ENCODE data around the gene RRBP1. TPM values are rescaled to one million over a fixed set of nuclear protein-coding genes. Genes with fewer than 3 reads are reported as not detected.
A peak's percentile ranks its signal among the peaks of the same experiment; 100 is the strongest.

The RRBP1 gene
- total and polyA plus RNA-seq, 2 of the 4 experiments (the other 2 are of a cell fraction): 90.2 to 136 TPM

GRCh38 chr20:17665756-17666155, 16.3 kb downstream of the RRBP1 start:
- H3K23ac ChIP-seq (ENCODE audit: low read depth, low read length): 0 out of 2 replicates have a peak overlapping the region, but pooled peaks have one; percentile 72
- dilution Hi-C loops (cut with HindIII; ENCODE audit: low sequenced_read_pairs, unreplicated experiment) (no loop called here), in situ Hi-C loops (cut with MboI; ENCODE audit: low sequenced_read_pairs) (no loop called here), intact Hi-C loops (cut with micrococcal nuclease) (no loop called here)
- H3K9ac ChIP-seq (ENCODE audit: low read depth, low read length): no peak overlapping the region
- ATAC-seq (ENCODE audit: low read depth) (no peak), DNase-seq (no peak)
- peaks cover 18% of the 10 kb centered on the region for H3K36me3 ChIP-seq (ENCODE audit: control insufficient read depth, insufficient read depth, low read length)
- H2BK20ac ChIP-seq (ENCODE audit: low read depth, low read length): no peak overlapping the region
- no peak overlapping the region for H4K5ac ChIP-seq (ENCODE audit: low read depth, low read length)
- H2BK15ac ChIP-seq (ENCODE audit: low read depth, low read length): no peak overlapping the region
- H3K4me3 ChIP-seq (ENCODE audit: insufficient read depth, low read depth, low read length): no peak overlapping the region
- no peak overlapping the region for H3K4me2 ChIP-seq (ENCODE audit: low read depth, low read length)
- no peak overlapping the region for H2AK5ac ChIP-seq (ENCODE audit: low read depth, low read length)
- no CpG with 5 or more reads among the region's 2 CpGs for WGBS, 2 experiments (ENCODE audit: extremely low coverage in 2 of 2, insufficient read length in 1 of 2)
- H3K27me3 ChIP-seq (ENCODE audit: control insufficient read depth, insufficient read depth, low read length): no peaks in the 10 kb centered on the region
- peaks cover 23 to 77% of the 10 kb centered on the region in 2 experiments for H3K79me1 ChIP-seq (ENCODE audit: low read depth in 1 of 2, low read length in 2 of 2)
- no peaks in the 10 kb centered on the region for H3K9me3 ChIP-seq (ENCODE audit: control insufficient read depth, insufficient read depth, low read length)
- TF ChIP-seq MAZ (IDR thresholded peaks at IDR 0.05; ENCODE audit: borderline replicate concordance, low read depth, low read length): no peak
- TF ChIP-seq BHLHE40 (IDR thresholded peaks at IDR 0.05; ENCODE audit: low read depth, low read length): no peak
- TF ChIP-seq, protein P1, sequence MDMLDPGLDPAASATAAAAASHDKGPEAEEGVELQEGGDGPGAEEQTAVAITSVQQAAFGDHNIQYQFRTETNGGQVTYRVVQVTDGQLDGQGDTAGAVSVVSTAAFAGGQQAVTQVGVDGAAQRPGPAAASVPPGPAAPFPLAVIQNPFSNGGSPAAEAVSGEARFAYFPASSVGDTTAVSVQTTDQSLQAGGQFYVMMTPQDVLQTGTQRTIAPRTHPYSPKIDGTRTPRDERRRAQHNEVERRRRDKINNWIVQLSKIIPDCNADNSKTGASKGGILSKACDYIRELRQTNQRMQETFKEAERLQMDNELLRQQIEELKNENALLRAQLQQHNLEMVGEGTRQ (IDR thresholded peaks at IDR 0.05; ENCODE audit: low read depth, low read length): no peak
- TF ChIP-seq CEBPB (IDR thresholded peaks at IDR 0.05; ENCODE audit: low read depth, low read length): no peak
- TF ChIP-seq, protein P2, sequence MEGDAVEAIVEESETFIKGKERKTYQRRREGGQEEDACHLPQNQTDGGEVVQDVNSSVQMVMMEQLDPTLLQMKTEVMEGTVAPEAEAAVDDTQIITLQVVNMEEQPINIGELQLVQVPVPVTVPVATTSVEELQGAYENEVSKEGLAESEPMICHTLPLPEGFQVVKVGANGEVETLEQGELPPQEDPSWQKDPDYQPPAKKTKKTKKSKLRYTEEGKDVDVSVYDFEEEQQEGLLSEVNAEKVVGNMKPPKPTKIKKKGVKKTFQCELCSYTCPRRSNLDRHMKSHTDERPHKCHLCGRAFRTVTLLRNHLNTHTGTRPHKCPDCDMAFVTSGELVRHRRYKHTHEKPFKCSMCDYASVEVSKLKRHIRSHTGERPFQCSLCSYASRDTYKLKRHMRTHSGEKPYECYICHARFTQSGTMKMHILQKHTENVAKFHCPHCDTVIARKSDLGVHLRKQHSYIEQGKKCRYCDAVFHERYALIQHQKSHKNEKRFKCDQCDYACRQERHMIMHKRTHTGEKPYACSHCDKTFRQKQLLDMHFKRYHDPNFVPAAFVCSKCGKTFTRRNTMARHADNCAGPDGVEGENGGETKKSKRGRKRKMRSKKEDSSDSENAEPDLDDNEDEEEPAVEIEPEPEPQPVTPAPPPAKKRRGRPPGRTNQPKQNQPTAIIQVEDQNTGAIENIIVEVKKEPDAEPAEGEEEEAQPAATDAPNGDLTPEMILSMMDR (conservative IDR thresholded peaks at IDR 0.05; ENCODE audit: low read depth, low read length): no peak
- TF ChIP-seq MAFK (IDR thresholded peaks at IDR 0.05; ENCODE audit: low read depth, low read length): no peak
- no peak for TF ChIP-seq CHD1 (IDR thresholded peaks at IDR 0.05; ENCODE audit: low read depth, low read length)
- no peak for TF ChIP-seq POLR2A (IDR thresholded peaks at IDR 0.05; ENCODE audit: low read depth, low read length)
- no peak for TF ChIP-seq RCOR1 (IDR thresholded peaks at IDR 0.05; ENCODE audit: insufficient replicate concordance, low read length)
- no peak for TF ChIP-seq RFX5 (IDR thresholded peaks at IDR 0.05; ENCODE audit: low read depth, low read length)
- TF ChIP-seq SMC3 (IDR thresholded peaks at IDR 0.05; ENCODE audit: low read depth, low read length): no peak
- no peak for TF ChIP-seq ELK1 (IDR thresholded peaks at IDR 0.05; ENCODE audit: borderline replicate concordance, low read depth, low read length)
- 0 out of 2 replicates have a peak overlapping the region, but pooled peaks have one; percentile 13 for H3K14ac ChIP-seq (replicated peaks; ENCODE audit: low read depth, low read length)
- peaks cover 29% of the 10 kb centered on the region for H3K4me1 ChIP-seq (ENCODE audit: control insufficient read depth, insufficient read depth, low read length)
- H4K91ac ChIP-seq (ENCODE audit: insufficient read depth, low read depth, low read length): no peak overlapping the region
- no peak overlapping the region for H2BK120ac ChIP-seq (ENCODE audit: low read depth, low read length)
- no peak overlapping the region for H3K4ac ChIP-seq (ENCODE audit: low read depth, low read length)
- no peak overlapping the region for H2AFZ ChIP-seq (replicated peaks; ENCODE audit: low read length, poor library complexity)
- no peak overlapping the region for H3K56ac ChIP-seq (ENCODE audit: extremely low read depth, insufficient read depth, low read length)
- H3K27ac ChIP-seq (ENCODE audit: insufficient read depth, low read length): no peak overlapping the region
- no peak overlapping the region for H2BK5ac ChIP-seq (ENCODE audit: low read depth, low read length, poor library complexity, severe bottlenecking)
- peaks cover 33% of the 10 kb centered on the region for H3K9me1 ChIP-seq (ENCODE audit: insufficient read depth, low read length)
- CTCF ChIA-PET: no interaction called here
- no TSS peak for BruUV-seq (replicated peaks)
- H2AK9ac ChIP-seq (replicated peaks; ENCODE audit: low read depth, low read length, poor library complexity): no peak overlapping the region
- POLR2A ChIA-PET (ENCODE audit: unreplicated experiment): no interaction called here
- H3K18ac ChIP-seq (ENCODE audit: low read depth, low read length): no peak overlapping the region
- H4K20me1 ChIP-seq (ENCODE audit: insufficient read depth, low read length): peaks cover 99% of the 10 kb centered on the region
- no peak overlapping the region for H4K8ac ChIP-seq (ENCODE audit: low read depth in 2 of 2, low read length in 2 of 2)
